GM21619 (cell line): ENCODE results near the gene TEX101.
"Not testable (repeated sequence)": the region's sequence is repeated elsewhere in the genome, so short reads cannot be mapped to it uniquely, and the experiment has no call there.

Source experiments
- ATAC-seq: cut with Tn5 transposase; IDR thresholded peaks from one replicate; pipeline ENCODE4 v1.9.1; 2021; ENCODE audit not compliant: unreplicated experiment

The TEX101 gene

DNA sequence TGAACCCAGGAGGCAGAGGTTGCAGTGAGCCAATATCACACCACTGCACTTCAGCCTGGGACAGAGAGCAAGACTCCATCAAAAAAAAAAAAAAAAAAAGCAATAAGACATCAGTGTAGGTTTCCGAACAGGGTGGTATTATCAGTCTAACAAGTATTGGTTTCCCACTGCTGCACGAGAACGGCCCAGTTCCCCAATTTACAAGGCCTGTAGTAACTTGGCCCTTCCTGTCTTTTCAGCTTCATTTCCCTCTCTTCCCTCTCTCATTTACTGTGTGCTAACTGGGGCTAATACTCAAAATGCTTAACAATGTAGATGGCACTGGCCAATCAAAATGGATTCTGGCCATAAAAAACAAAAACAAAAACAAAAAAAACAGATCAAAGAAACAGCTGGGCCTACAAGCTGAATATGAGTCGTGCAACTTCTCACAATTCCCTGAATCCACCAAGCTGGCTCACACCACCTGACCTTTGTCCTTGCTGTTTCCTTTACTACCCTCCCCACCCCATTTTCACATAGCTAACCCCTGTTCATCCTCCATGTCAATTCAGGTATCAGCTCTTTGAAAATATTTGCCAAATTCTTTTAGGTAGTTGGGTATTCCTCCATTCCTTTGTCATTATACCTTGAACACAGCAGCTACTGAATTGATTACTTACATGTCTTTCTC lies 2.4 kb downstream of the TEX101 start:
- ATAC-seq = no peak

DNA sequence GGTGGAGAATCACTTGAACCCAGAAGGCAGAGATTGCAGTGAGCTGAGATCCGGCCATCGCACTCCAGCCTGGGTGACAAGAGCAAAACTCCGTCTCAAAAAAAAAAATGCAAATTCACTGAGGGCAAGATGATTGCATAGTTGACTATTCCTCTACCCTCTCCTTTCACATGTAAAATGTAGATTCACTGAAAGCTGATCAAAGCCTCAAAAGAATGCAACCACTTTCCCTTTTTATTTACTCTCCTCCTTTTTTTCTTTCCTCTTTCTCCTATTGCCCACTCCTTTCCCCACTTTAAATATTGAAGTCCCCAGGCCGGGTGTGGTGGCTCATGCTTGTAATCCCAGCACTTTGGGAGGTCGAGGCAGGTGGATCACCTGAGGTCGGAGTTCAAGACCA lies 6.3 kb downstream of the TEX101 start:
- no peak for ATAC-seq

DNA sequence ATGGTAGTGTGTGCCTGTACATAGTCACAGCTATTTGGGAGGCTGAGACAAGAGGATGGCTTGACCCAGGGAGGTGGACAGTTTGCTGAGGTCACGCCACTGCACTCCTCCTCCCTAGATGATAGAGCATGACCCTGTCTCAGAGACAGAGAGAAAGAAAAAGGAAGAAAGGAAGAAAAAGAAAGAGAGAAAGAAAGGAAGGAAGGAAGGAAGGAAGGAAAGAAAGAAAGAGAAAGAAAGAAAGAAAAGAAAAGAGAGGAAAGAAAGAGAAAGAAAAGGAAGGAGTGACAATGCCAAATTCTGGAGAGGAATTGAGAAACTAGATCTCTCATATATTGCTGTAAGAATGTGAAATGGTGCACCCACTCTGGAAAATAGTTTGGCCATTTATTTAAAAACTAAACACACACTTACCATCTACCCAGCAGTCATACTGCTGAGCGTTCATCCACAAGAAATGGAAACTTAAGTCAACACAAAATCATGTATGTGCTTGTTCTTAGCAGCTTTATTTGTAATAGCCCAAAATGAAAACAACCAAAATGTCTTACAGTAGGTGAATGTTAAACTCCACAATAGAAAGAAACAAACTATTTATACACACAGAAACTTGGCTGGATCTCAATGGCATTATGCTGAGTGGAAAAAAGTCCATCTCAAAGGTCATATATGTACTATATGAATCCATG lies 7.5 kb downstream of the TEX101 start:
- no peak for ATAC-seq

DNA sequence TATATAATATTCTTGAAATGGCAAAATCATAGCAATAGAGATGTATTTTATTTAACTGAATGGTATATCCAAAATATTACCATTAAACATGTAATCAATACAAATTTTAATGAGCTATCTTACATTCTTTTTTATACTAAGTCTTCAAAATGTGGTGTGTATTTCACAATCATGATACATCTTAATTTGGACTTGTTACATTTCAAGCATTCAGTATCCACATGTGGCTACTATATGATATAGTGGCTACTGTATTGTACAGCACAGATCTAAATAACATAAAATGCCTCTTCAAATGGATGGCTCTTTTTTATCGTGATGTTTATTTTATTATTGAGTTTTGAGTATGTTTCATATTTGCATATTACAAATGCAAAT lies 8.0 kb downstream of the TEX101 start:
- no peak for ATAC-seq

DNA sequence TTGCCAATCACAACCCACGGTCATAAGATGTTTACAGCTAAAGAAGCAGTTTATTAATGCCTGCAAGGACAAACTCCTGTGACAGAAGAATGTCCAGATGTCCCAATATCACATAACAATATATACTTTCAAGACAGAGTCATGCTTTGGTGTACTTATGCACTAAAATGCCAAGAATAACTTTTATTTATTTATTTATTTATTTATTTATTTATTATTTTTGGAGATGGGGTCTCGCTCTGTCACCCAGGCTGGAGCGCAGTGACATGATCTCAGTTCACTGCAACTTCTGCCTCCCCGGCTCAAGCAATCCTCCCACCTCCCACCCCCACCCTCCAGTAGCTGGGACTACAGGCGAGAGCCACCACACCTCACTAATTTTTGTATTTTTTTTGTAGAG lies 9.1 kb downstream of the TEX101 start:
- no peak for ATAC-seq

DNA sequence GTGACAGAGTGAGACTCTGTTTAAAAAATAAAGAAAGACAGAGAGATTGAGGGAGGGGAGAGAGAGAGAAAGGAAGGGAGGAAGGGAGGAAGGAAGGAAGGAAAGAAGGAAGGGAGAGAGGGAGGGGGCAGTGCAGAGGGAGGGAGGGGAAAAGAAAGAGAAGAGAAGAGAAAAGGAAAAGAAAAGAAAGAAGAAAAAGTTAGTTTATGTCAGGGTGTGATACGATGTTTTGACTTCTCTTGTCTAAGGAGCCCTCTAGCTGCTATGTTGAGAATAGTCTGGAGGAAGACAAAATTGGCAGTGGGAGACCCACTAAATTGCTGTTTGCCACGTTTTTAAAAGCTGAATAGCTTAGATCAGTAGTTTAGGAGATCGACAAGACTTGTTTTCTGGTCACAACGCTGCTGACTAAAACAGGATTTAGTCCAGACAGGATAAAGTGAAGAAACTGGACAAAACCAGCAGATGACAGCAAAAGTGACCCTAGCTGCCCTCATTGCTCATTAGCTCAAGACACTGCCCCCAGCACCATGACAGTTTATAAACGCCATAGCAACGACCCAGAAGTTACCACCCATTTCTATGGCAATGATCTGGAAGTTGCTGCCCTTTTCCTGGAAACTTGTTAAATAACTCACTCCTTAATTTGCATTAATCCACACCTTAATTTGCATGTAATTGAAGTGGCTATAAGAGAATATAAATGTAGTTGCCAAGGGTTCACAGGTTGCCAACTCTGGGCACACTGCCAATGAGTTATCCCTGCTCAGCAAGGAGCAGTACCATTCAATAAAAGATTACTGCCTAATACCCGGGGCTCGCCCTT lies 11.1 kb downstream of the TEX101 start:
- ATAC-seq = no peak

DNA sequence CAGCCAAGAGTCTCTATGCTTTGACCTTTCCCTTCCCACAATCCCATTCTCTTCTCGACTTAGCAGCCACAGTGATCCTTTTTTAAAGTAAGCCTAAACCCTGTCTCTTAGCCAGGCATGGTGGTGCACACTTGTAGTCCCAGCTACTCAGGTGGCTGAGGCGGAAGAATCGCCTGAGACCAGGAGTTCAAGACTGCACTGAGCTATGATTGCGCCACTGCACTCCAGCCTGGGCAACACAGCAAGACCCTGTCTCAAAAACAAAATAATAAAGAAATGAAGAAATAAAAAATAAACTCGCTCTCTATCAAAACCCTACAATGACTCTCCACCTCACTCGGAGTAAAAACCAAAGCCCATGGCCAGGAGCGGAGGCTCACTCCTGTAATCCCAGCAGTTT lies 14.7 kb downstream of the TEX101 start:
- ATAC-seq = no peak

DNA sequence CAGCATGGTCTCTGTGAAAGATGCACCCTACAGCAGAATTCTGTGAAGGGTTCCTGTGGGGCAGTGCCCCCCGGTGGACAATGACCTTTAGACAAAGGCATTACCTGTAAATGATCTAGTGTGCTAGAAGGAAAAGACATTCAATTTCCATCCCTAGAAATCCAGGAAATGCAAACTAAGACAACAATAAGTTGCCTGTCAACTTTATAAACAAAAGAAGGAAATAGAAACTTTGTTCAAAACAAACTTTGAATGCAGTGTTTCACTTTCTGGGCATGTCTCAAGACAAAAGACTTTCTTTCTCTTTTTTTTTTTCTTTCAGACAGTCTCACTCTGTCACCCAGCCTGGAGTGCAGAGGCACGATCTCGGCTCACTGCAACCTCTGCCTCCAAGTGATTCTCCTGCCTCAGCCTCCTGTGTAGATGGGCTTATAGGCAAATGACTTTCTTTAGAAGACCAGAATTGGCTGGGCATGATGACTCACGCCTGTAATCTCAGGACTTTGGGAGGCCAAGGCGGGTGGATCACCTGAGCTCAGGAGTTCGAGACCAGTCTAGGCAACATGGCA lies 15.5 kb downstream of the TEX101 start:
- ATAC-seq = no peak

DNA sequence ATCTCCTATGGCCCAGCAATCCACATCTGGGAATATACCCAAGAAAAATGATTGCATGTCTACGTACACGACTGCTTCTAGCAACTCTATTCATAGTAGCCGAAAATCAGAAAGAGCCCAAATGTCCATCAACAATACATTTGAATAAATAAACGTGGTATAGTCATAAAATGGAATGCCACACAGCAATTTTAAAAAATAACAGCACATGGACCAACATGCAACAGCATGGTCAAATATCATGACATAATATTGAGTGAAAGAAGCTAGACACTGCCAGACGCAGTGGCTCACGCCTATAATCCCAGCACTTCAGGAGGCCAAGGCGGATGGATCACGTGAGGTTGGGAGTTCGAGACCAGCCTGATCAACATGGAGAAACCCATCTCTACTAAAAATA lies 16.3 kb downstream of the TEX101 start:
- ATAC-seq = no peak

DNA sequence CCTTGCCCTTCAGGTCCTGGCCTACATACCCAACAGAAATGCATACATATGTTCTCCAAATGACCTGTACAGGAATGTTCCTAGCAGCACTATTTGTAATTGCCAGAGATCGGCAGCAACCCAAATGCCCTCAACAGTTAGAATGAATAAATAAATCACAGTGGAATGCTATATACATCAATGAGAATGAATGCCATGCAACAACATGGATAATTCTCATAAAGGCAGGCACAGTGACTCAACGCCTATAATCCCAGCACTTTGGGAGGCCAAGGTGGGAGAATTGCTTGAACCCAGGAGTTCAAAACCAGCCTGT lies 18.6 kb downstream of the TEX101 start:
- ATAC-seq = no peak

DNA sequence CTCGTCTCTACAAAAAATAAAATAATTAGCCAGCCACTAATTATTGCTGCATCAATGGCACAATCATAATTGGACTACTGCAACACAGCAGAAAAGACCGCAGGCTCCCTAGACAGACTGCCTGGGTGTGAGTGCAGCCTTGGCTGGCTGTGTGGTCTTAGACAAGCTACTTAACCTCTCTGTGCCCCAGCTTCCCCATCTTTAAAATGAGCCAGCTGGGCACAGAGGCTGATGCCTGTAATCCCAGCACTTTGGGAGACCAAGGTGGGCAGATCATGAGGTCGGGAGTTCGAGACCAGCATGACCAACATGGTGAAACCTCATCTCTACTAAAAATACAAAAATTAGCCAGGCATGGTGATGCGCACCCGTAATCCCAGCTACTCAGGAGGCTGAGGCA lies 19.0 kb downstream of the TEX101 start:
- no peak for ATAC-seq

DNA sequence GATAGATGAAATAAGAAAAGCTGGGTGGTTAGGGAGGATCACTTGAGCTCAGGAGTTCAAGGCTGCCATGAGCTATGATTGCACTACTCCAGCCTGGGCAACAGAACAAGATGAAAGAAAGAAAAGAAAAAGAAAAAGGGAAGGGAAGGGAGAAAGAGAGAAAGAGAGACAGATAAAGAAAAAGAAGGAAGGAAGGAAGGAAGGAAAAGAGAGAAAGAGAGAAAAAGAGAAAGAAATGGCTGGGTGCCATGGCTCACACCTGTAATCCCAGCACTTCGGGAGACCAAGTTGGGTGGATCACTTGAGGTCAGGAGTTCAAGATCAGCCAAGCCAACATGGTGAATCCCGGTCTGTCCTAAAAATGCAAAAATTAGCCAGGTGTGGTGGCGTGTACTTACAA lies 21.1 kb downstream of the TEX101 start:
- no peak for ATAC-seq

DNA sequence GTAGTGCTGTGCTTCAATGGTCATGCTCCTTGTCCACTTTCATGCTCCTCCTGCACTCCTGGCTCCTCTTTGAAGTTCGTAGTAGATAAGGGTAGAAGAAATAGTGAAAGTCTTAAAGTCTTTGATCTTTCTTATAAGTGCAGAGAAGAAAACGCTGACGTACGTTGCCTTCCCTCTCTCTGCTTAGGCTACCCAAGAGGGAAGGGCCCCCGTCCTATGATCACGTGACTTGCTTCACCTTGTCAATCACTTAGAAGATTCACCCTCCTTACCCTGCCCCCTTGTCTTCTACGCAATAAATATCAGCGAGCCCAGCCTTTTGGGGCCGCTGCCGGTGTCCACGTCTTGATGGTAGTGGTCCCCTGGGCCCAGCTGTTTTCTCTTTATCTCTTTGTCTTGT lies 22.6 kb downstream of the TEX101 start:
- ATAC-seq = not testable (repeated sequence)

DNA sequence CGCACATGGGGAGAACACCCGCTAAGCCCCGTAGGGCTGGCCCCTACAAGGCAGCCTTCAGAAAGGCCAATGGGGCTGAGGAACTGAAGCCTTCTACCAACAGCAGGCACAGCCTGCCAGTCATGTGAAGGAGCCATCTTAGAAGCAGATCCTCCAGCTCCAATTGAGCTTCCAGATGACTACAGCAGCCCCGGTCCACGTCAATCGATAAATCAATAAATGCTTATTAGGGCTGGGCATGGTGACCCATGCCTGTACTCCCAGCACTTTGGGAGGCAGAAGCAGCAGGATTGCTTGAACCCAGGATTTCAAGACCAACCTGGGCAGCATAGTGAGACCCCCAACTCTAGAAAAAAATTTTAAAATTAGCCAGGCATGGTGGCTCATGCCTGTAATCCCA lies 23.0 kb downstream of the TEX101 start:
- no peak for ATAC-seq

DNA sequence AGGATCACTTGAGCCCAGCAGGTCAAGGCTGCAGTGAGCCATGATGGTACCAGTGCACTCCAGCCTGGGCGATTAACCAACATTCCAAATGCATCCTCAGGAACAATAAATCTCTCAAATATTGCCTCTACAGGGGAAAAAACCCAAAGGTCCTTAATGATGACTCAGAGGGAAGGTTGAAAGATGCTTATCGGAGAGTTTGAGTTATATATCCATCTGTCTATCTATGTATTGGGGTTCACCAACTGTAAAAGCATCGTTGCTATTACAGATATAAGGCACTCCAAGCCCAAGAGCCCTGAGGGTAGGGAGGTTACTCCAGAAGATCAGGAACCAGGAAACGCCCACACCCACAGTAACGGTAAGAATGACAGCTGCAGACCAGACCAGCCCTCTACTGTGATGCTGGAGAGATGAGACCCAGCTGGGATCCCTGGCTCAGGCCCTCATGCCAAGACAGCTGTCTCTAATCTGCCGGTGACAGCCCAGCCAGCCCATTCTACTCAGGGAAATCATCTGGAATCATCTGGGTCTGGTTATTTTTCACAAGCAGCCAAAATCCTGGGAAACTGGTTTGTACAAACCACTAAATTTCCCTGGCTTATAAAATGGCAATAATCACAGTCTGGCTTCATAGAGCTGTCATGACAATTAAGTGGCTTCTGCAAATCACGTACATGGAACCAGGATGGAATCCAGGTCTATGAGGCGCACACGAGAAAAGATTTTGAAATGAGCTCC lies 23.8 kb downstream of the TEX101 start:
- no peak for ATAC-seq

DNA sequence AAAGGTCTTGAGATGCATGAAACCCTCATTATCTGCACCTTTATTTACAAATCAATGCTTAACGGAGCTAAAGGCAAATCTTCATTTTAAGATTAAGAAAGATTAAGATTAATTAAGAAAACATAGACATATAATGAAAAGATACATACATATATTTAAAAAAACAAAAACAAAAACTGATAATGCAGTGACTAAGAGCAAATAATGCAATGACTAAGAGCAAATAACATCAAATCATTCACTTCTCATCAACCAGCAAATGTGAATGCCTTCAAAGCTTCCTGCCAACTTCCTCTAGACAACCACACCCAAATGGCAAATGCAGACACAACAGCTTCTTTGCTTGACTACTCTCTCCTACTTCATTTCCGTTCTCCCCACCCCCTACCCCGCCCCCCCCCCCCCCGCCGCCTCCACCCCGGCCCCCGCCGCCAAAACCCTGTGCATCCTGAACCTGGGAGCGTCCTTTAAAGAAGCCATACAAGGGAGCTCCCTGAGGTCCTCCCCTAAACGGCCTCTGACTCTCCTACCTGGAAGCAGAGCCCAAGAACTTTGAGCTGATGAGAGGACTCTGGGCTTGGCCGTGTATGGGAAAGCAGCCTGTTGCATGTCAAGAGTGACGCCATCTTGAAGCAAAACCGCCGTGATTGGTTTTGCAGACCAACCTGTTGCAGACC lies 24.5 kb downstream of the TEX101 start:
- no peak for ATAC-seq

DNA sequence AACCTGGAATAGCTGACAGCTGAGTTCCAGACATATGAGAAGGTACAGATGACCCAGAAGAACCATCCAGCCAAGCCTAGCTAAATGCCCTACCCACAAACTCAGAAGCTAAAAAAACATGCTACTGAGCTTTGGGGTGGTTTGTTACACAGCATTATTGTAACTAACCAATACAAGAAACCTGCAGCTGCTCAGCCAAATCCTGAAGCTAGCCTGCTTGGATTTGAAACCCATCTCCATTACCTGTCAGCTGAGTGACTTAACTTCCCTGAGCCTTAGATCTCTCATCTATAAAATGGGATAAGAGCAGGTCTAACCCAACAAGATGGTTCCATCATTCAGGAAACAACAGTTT lies 25.0 kb downstream of the TEX101 start:
- ATAC-seq = no peak

DNA sequence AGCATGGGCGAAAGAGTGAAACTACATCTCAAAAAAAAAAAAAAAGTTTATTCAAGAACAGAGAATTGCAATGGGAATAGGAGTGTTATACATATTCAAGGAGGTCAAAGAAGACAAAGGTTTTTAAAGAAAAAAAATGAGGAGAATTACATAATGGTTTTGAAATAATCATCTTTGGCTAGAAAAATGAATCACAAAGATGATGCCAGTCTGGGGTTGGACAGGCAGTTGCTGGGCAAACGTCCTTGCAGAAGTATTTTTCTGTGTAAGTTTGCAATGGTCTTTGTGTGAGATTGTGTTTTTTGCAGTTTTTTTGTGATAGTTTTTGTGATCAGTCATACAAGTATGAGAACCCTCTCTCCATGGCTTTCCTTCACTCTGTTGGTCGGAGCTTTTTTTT lies 27.0 kb downstream of the TEX101 start:
- ATAC-seq = no peak

DNA sequence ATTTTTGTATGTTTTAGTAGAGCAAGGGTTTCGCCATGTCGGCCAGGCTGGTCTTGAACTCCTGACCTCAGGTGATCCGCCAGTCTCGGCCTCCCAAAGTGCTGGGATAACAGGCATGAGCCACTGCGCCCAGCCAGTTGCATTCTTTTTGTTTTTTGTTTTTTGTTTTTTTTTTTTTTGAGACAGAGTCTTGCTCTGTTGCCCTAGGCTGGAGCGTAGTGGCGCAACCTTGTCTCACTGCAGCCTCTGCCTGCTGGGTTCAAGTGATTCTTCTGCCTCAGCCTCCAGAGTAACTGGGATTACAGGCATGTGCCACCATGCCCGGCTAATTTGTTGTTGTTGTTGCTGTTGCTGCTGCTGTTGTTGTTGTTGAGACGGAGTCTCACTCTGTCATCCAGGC lies 29.4 kb downstream of the TEX101 start:
- not testable (repeated sequence) for ATAC-seq

DNA sequence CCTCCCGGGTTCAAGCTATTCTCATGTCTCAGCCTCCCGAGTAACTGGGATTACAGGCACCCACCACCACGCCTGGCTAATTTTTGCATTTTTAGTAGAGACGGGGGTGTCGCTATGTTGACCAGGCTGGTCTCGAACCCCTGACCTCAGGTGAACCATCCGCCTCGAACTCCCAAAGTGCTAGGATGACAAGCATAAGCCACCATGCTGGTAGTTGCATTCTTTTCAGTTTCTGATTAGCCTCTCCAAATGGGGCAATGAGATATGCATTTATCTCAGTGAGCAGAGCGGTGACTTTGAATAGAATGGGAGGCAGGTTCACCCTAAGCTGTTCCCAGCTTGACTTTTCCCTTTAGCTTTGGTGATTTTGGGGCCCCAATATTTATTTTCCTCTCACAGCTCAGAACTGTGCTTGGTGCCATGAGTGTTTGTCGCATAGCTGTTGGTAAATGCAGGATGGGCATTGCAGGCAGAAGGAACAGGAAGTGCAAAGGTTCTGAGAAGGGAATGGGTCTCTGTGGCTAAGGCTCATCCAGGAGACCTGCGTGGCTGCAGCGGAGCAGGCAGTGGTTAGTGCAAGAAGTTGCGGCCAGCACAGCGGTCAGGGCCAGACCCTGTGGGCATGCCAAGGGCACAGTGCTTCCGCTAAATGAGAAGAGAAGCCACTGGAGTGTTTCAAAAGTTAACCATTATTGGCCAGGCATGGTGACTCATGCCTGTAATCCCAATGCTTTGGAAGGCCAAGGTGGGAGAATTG lies 30.0 kb downstream of the TEX101 start:
- ATAC-seq = no peak
